K562 (cell line): Measurements from ENCODE around the gene STK33. TPM values are rescaled to one million over a fixed set of nuclear protein-coding genes. Genes with fewer than 3 reads are reported as not detected.
A peak's percentile ranks its signal among the peaks of the same experiment; 100 is the strongest.

Source experiments
- BHLHE40 ChIP-seq: IDR thresholded peaks from 2 replicates; pipeline ENCODE4 v1.6.1; 2011; ENCODE audit warnings: low read length, improper control_type of control experiment
- ETV5 ChIP-seq: sonication (generic); formaldehyde crosslinking; IDR thresholded peaks from 2 replicates; pipeline ENCODE4 v1.4.0; 2020; ENCODE audit warnings: low read depth, mild to moderate bottlenecking, missing genetic modification reagents
- EWSR1 ChIP-seq: fragments of 450-650 bp; IDR thresholded peaks from 2 replicates; pipeline ENCODE4 v1.6.1; 2018; ENCODE audit warnings: borderline replicate concordance, mild to moderate bottlenecking, low read depth, moderate library complexity; ENCODE audit not compliant: partially characterized antibody
- MTA3 ChIP-seq: fragments of 450-650 bp; formaldehyde crosslinking; IDR thresholded peaks from 2 replicates; pipeline ENCODE4 v1.6.1; 2017; ENCODE audit warnings: mild to moderate bottlenecking, borderline replicate concordance
- TFAM ChIP-seq: fragments of 250-450 bp; sonication (Bioruptor Pico); conservative IDR thresholded peaks from 2 replicates; pipeline ENCODE4 v1.5.0; 2021; ENCODE audit warnings: mild to moderate bottlenecking, moderate library complexity
- ZNF830 ChIP-seq: fragments of 250-450 bp; sonication (Bioruptor Pico); IDR thresholded peaks from 2 replicates; pipeline ENCODE4 v1.5.0; 2021; ENCODE audit warnings: mild to moderate bottlenecking
- polyA plus RNA-seq, 8 experiments: library from polyadenylated mRNA; depleted of rRNA in 4 of 8; stranded (reverse) in 5 of 8; unstranded in 3 of 8; fragments of >200 nt; fragmentation: Nextera tagmentation in 2 of 8; fragmentation: Illumina TruSeq in 1 of 8; extraction: Ambion mirVana in 2 of 8; extraction: Trizol in 1 of 8; gene quantifications; 2 replicates each; pipeline versions ENCODE4 v1.2.1 to v1.2.3, GENCODE V29; 2011 to 2014; ENCODE audit warnings: inconsistent platforms in 1 of 8, missing spikeins in 1 of 8
- total RNA-seq, 7 experiments: library from RNA; depleted of rRNA in 6 of 7; stranded (reverse); fragments of >200 nt in 6 of 7; fragmentation: Illumina TruSeq in 2 of 7; extraction: Trizol in 2 of 7; gene quantifications; 2 replicates each; pipeline versions ENCODE4 v1.2.1 to v1.2.3, GENCODE V29; 2011 to 2021; ENCODE audit warnings: low replicate concordance in 1 of 7
- TF ChIP-seq, protein P1 (sequence below): sonication (generic); formaldehyde crosslinking; IDR thresholded peaks from 2 replicates; pipeline ENCODE4 v1.8.0; 2023; ENCODE audit warnings: mild to moderate bottlenecking, missing genetic modification reagents
- TF ChIP-seq, protein P2 (sequence below): IDR thresholded peaks from 2 replicates; pipeline ENCODE4 v1.6.1; 2011; ENCODE audit warnings: borderline replicate concordance, low read depth, mild to moderate bottlenecking, moderate library complexity, low read length; ENCODE audit not compliant: insufficient read depth, poor library complexity, severe bottlenecking
- TF ChIP-seq, protein P3 (sequence below), 2 experiments: fragments of 450-650 bp; formaldehyde crosslinking in 1 of 2; IDR thresholded peaks; 2 replicates each; pipeline versions ENCODE4 v1.4.0 to v1.6.1; 2014 to 2020; ENCODE audit warnings: mild to moderate bottlenecking in 2 of 2, borderline replicate concordance in 1 of 2, low read depth in 1 of 2
- TF ChIP-seq, protein P4 (sequence below): sonication (generic); formaldehyde crosslinking; IDR thresholded peaks from 2 replicates; pipeline ENCODE4 v1.8.0; 2022; ENCODE audit warnings: mild to moderate bottlenecking, missing genetic modification reagents

Gene STK33
- total and polyA plus RNA-seq, 9 of the 15 experiments (the other 6 are each of a cell fraction or from before 2014, with no cell fraction given) = not detected

DNA sequence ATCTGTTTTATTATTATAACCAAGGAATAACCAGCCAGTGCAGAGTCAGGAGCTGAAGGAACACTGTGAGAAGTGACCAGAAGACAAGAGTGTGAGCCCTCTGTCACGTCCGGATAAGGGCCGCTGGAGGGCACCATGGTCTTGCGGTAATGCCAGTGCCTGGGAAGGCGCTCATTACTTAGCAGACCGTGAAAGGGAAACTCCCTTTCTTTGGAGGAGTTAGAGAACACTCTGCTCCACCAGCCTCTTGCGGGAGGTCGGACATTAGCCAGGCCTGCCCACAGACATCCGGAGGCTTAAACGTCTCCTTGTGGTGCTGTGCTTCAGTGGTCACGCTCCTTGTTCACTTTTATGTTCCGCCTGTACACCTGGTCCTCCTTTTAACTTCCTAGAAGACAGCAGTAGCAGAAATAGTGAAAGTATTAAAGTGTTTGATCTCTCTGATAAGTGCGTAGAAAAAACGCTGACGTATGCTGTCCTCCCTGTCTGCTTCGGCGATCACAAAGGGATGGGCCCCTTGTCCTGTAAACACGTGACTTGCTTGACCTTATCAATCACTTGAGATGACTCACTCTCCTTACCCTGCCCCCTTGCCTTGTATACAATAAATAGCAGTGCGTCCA is 209.7 kb downstream of the STK33 start (continued):
- TF ChIP-seq ZNF830 (CRISPR knock-in tag) = no peak
- TF ChIP-seq, protein P1, sequence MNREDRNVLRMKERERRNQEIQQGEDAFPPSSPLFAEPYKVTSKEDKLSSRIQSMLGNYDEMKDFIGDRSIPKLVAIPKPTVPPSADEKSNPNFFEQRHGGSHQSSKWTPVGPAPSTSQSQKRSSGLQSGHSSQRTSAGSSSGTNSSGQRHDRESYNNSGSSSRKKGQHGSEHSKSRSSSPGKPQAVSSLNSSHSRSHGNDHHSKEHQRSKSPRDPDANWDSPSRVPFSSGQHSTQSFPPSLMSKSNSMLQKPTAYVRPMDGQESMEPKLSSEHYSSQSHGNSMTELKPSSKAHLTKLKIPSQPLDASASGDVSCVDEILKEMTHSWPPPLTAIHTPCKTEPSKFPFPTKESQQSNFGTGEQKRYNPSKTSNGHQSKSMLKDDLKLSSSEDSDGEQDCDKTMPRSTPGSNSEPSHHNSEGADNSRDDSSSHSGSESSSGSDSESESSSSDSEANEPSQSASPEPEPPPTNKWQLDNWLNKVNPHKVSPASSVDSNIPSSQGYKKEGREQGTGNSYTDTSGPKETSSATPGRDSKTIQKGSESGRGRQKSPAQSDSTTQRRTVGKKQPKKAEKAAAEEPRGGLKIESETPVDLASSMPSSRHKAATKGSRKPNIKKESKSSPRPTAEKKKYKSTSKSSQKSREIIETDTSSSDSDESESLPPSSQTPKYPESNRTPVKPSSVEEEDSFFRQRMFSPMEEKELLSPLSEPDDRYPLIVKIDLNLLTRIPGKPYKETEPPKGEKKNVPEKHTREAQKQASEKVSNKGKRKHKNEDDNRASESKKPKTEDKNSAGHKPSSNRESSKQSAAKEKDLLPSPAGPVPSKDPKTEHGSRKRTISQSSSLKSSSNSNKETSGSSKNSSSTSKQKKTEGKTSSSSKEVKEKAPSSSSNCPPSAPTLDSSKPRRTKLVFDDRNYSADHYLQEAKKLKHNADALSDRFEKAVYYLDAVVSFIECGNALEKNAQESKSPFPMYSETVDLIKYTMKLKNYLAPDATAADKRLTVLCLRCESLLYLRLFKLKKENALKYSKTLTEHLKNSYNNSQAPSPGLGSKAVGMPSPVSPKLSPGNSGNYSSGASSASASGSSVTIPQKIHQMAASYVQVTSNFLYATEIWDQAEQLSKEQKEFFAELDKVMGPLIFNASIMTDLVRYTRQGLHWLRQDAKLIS (CRISPR knock-in tag) = no peak
- peak; percentile 75; the same call in 1 of the 2 replicates for TF ChIP-seq BHLHE40
- TF ChIP-seq, protein P2, sequence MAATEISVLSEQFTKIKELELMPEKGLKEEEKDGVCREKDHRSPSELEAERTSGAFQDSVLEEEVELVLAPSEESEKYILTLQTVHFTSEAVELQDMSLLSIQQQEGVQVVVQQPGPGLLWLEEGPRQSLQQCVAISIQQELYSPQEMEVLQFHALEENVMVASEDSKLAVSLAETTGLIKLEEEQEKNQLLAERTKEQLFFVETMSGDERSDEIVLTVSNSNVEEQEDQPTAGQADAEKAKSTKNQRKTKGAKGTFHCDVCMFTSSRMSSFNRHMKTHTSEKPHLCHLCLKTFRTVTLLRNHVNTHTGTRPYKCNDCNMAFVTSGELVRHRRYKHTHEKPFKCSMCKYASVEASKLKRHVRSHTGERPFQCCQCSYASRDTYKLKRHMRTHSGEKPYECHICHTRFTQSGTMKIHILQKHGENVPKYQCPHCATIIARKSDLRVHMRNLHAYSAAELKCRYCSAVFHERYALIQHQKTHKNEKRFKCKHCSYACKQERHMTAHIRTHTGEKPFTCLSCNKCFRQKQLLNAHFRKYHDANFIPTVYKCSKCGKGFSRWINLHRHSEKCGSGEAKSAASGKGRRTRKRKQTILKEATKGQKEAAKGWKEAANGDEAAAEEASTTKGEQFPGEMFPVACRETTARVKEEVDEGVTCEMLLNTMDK = peak; percentile 63
- no peak for TF ChIP-seq TFAM (CRISPR knock-in tag)
- no peak for TF ChIP-seq MTA3
- TF ChIP-seq ETV5 (CRISPR knock-in tag) = no peak
- TF ChIP-seq, protein P3, sequence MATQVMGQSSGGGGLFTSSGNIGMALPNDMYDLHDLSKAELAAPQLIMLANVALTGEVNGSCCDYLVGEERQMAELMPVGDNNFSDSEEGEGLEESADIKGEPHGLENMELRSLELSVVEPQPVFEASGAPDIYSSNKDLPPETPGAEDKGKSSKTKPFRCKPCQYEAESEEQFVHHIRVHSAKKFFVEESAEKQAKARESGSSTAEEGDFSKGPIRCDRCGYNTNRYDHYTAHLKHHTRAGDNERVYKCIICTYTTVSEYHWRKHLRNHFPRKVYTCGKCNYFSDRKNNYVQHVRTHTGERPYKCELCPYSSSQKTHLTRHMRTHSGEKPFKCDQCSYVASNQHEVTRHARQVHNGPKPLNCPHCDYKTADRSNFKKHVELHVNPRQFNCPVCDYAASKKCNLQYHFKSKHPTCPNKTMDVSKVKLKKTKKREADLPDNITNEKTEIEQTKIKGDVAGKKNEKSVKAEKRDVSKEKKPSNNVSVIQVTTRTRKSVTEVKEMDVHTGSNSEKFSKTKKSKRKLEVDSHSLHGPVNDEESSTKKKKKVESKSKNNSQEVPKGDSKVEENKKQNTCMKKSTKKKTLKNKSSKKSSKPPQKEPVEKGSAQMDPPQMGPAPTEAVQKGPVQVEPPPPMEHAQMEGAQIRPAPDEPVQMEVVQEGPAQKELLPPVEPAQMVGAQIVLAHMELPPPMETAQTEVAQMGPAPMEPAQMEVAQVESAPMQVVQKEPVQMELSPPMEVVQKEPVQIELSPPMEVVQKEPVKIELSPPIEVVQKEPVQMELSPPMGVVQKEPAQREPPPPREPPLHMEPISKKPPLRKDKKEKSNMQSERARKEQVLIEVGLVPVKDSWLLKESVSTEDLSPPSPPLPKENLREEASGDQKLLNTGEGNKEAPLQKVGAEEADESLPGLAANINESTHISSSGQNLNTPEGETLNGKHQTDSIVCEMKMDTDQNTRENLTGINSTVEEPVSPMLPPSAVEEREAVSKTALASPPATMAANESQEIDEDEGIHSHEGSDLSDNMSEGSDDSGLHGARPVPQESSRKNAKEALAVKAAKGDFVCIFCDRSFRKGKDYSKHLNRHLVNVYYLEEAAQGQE (IDR thresholded peaks at IDR 0.05; ENCODE audit: borderline replicate concordance) = peak; percentile 24; the same call in 1 of the 2 replicates
- TF ChIP-seq, protein P3 (CRISPR knock-in tag; IDR thresholded peaks at IDR 0.05; ENCODE audit: low read depth) = no peak
- TF ChIP-seq, protein P4, sequence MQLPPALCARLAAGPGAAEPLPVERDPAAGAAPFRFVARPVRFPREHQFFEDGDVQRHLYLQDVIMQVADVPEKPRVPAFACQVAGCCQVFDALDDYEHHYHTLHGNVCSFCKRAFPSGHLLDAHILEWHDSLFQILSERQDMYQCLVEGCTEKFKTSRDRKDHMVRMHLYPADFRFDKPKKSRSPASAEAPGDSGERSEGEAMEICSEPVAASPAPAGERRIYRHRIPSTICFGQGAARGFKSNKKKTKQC (CRISPR knock-in tag) = no peak
- no peak for TF ChIP-seq EWSR1
